Left lung (tissue), 10 donors: Measurements from ENCODE around the gene ARHGAP26. TPM values are rescaled to one million over a fixed set of nuclear protein-coding genes. Genes with fewer than 3 reads are reported as not detected.

Source experiments
- ATAC-seq: fragments of 200-7000 bp; cut with Tn5 transposase; one replicate; pipeline ENCODE4 v1.9.1; 2020; ENCODE audit warnings: moderate library complexity
- DNase-seq, 4 donors: peaks; one replicate each; pipeline ENCODE4 v3.0.0-alpha.2; 2013 to 2020
- H3K27ac ChIP-seq, 2 donors: fragments of 200-600 bp; sonication (generic) in 1 of 2; one replicate each; pipeline versions ENCODE4 v1.5.0 to v1.8.0; 2020 to 2021
- H3K27me3 ChIP-seq, 2 donors: fragments of 200-600 bp; sonication (generic) in 1 of 2; one replicate each; pipeline versions ENCODE4 v1.5.0 to v1.8.0; 2020 to 2021
- H3K36me3 ChIP-seq, 2 donors: fragments of 200-600 bp; sonication (generic) in 1 of 2; one replicate each; pipeline versions ENCODE4 v1.5.0 to v1.8.0; 2020 to 2021
- H3K4me1 ChIP-seq, 2 donors: fragments of 200-600 bp; one replicate each; pipeline ENCODE4 v1.8.0; 2021
- H3K4me3 ChIP-seq, 2 donors: fragments of 200-600 bp; sonication (generic) in 1 of 2; one replicate each; pipeline versions ENCODE4 v1.5.0 to v1.8.0; 2020 to 2021; ENCODE audit warnings: mild to moderate bottlenecking in 1 of 2
- H3K9me3 ChIP-seq, 2 donors: fragments of 200-600 bp; sonication (generic) in 1 of 2; one replicate each; pipeline versions ENCODE4 v1.5.0 to v1.8.0; 2020 to 2021
- intact Hi-C, 2 donors: fragments of 100-400 bp; cut with DNase I; formaldehyde crosslinking; loops; one replicate each; pipeline versions ENCODE4 v1.11.2 to v1.14.2; 2022
- polyA plus RNA-seq, 6 donors: library from polyadenylated mRNA; unstranded; fragments of 120-200 nt; gene quantifications; one replicate each; pipeline ENCODE4 v1.2.1, GENCODE V29; 2013; ENCODE audit not compliant: insufficient read length in 6 of 6
- total RNA-seq, 2 donors: library from RNA; stranded (reverse); fragmentation: NEBNext Ultra II Directional; extraction: Animal tissue kit (Norgen Biotek cat#: 25700); gene quantifications; one replicate each; pipeline ENCODE4 v1.2.1, GENCODE V29; 2021
- TF ChIP-seq, protein P1 (sequence below), 2 donors: fragments of 200-600 bp; sonication (generic) in 1 of 2; IDR thresholded peaks; one replicate each; pipeline versions ENCODE4 v1.5.0 to v1.8.0; 2021; ENCODE audit warnings: antibody characterized with exemption in 2 of 2
- donor health status: DM: no; HTN: yes; CAD: no.
- donor health status: DM: no; HTN: no; CAD: no.

ARHGAP26 gene
- total and polyA plus RNA-seq, 8 donors: 13.9 to 61.9 (median 14.9) TPM

DNA sequence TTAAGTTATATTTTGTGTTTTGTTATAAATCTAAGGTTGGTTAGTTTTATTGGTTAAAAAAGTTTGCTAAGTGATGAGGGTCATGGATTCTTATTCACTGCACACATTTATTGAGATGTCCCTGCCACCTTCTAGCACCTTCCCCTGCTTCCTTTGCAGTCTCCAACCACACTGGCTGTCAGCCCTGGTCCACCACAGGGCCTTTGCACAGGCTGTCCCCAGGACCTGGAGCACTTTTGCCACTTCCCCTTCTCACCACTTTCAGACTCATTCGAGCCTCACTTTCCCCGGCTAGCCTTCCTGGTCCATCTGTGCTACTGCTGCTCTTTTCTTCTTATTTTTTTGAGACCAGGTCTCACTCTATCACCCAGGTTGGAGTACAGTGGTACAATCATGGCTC, 45.3 kb downstream of the ARHGAP26 start:
- intact Hi-C loops: no loop called here
- Histone ChIP-seq H3K27me3 (no peaks in the 10 kb centered on the region), H3K4me3 (no peak overlapping the region), H3K27ac (peak overlapping the region in 1 of 2 donors; percentile 86), H3K36me3 (no peaks in the 10 kb centered on the region), H3K4me1 (peaks cover 21 to 98% of the 10 kb centered on the region in 2 donors), H3K9me3 (no peaks in the 10 kb centered on the region)
- TF ChIP-seq, protein P1, sequence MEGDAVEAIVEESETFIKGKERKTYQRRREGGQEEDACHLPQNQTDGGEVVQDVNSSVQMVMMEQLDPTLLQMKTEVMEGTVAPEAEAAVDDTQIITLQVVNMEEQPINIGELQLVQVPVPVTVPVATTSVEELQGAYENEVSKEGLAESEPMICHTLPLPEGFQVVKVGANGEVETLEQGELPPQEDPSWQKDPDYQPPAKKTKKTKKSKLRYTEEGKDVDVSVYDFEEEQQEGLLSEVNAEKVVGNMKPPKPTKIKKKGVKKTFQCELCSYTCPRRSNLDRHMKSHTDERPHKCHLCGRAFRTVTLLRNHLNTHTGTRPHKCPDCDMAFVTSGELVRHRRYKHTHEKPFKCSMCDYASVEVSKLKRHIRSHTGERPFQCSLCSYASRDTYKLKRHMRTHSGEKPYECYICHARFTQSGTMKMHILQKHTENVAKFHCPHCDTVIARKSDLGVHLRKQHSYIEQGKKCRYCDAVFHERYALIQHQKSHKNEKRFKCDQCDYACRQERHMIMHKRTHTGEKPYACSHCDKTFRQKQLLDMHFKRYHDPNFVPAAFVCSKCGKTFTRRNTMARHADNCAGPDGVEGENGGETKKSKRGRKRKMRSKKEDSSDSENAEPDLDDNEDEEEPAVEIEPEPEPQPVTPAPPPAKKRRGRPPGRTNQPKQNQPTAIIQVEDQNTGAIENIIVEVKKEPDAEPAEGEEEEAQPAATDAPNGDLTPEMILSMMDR (IDR thresholded peaks at IDR 0.05): no peak
- DNase-seq (no peak), ATAC-seq (no peak)

GRCh38 chr5:142816531-142817430, 46.6 kb downstream of the ARHGAP26 start:
- Histone ChIP-seq H3K27ac (peak overlapping the region in 1 of 2 donors; percentile 18), H3K9me3 (no peaks in the 10 kb centered on the region), H3K4me3 (no peak overlapping the region), H3K27me3 (no peaks in the 10 kb centered on the region), H3K4me1 (peaks cover 21 to 90% of the 10 kb centered on the region in 2 donors), H3K36me3 (no peaks in the 10 kb centered on the region)
- ATAC-seq: peak; percentile 48
- DNase-seq: peak in 2 of 4 donors; percentile 34 to 78
- TF ChIP-seq, protein P1 (IDR thresholded peaks at IDR 0.05): no peak
- intact Hi-C loops: no loop called here

DNA sequence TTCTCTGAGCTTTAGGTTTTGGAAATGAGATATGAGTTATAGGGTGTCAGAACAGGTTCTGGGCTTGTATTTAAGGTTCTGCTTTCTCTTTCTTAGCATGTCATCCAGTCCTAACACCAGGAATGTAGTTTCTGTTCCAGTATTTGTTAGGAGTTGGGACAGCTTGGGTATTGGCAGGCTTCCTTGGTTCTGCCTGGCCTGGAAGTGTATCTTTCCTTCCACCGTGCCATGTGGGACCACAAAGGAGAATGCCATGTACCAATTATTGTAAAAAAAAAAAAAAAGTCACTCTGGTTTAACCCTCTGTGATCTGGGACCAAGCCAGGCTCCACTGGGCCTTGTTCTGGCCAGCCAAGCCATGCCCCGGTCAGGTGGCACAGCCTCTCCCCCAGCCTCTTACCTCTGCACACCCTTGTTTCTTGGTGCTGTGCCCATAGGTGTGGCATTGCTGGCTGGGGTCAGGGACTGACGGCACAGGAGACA, 47.8 kb downstream of the ARHGAP26 start:
- Histone ChIP-seq H3K27ac (peak overlapping the region in 1 of 2 donors; percentile 31), H3K4me3 (no peak overlapping the region), H3K9me3 (no peaks in the 10 kb centered on the region), H3K36me3 (no peaks in the 10 kb centered on the region), H3K4me1 (peaks cover 29 to 90% of the 10 kb centered on the region in 2 donors), H3K27me3 (no peaks in the 10 kb centered on the region)
- ATAC-seq (peak; percentile 53), DNase-seq (no peak)
- TF ChIP-seq, protein P1 (IDR thresholded peaks at IDR 0.05): no peak
- intact Hi-C loops: no loop called here

DNA sequence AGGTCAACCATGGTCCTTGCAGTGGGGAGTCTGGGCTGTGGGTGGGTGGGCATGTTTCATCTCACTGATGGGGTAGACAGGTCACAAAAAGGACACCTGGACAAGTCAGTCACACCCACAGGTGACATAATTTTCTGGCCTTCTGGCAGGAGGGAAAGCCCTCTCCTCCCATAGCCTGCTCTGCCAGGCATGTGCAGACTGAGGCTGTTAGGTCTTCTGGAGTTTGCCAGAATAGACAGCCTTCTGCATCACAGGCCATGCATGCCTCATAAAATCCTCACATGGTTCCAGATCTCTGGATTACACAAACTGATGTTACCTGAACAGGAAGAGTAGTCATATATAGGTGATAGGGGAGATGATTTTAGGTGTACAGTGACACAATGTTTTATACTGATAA, 49.1 kb downstream of the ARHGAP26 start:
- Histone ChIP-seq H3K4me3 (no peak overlapping the region), H3K9me3 (no peaks in the 10 kb centered on the region), H3K27me3 (no peaks in the 10 kb centered on the region), H3K4me1 (peaks cover 29 to 89% of the 10 kb centered on the region in 2 donors), H3K27ac (no peak overlapping the region), H3K36me3 (no peaks in the 10 kb centered on the region)
- ATAC-seq: no peak
- TF ChIP-seq, protein P1 (IDR thresholded peaks at IDR 0.05): no peak
- no peak for DNase-seq
- intact Hi-C loops: no loop called here

- intact Hi-C loops: no loop called here
- ATAC-seq: no peak
Measured at GRCh38 chr5:142819825-142820224, 49.6 kb downstream of the ARHGAP26 start.

More at GRCh38 chr5:142819825-142820224, 49.6 kb downstream of the ARHGAP26 start:
- DNase-seq: no peak
- Histone ChIP-seq H3K4me1 (peaks cover 29 to 89% of the 10 kb centered on the region in 2 donors), H3K4me3 (no peak overlapping the region), H3K36me3 (no peaks in the 10 kb centered on the region), H3K9me3 (no peaks in the 10 kb centered on the region), H3K27ac (no peak overlapping the region), H3K27me3 (no peaks in the 10 kb centered on the region)
- TF ChIP-seq, protein P1 (IDR thresholded peaks at IDR 0.05): no peak
